Activated naive CD4-positive, alpha-beta T cell treated with anti-CD3 and anti-CD28 coated beads, Interleukin-2, amount 10 ng/mL, durations not matched to agents 7 days and 5 days (primary cell): Measurements from ENCODE around the gene FOSB.

Experiments
- CTCF ChIA-PET: fragments of 350-600 bp; sonication (Branson Sonifier 250); formaldehyde crosslinking; loops from one replicate; lab custom pipeline; 2021; ENCODE audit warnings: antibody characterized with exemption; lab: Charles Lee
- DNase-seq: peaks from one replicate; pipeline ENCODE4 v3.0.0-alpha.2; 2020
- H3K27ac Mint-ChIP-seq: one replicate; pipeline ENCODE4 v1.8.0; 2021; ENCODE audit warnings: mild to moderate bottlenecking, moderate library complexity, mixed read lengths
- H3K27me3 Mint-ChIP-seq: one replicate; pipeline ENCODE4 v1.8.0; 2021; ENCODE audit warnings: mild to moderate bottlenecking, mixed read lengths
- H3K36me3 Mint-ChIP-seq: one replicate; pipeline ENCODE4 v1.8.0; 2021; ENCODE audit warnings: mixed read lengths
- H3K4me1 Mint-ChIP-seq: one replicate; pipeline ENCODE4 v1.8.0; 2021; ENCODE audit warnings: mixed read lengths
- H3K4me3 Mint-ChIP-seq: one replicate; pipeline ENCODE4 v1.8.0; 2021; ENCODE audit warnings: mild to moderate bottlenecking, moderate library complexity, mixed read lengths
- H3K9me3 Mint-ChIP-seq: one replicate; pipeline ENCODE4 v1.8.0; 2021; ENCODE audit warnings: mixed read lengths

Gene FOSB

DNA sequence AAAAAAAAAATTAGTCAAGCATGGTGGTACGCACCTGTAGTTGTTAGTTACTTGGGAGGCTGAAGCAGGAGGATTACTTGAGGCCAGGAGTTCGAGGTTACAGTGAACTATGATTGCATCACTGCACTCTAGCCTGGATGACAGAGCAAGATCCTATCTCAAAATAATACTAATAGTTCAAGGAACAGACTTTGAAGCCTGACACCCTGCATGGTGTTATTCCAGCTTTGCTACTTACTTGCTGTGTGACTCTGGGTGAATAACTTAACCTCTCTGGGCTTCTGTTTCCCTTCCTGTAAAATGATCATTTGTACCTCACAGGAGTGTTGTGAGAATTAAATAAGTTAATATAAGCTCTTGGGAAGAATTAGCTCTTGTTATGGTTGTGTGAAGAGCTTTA, 3.5 kb upstream of the FOSB start:
- H3K27ac Mint-ChIP-seq = no peak overlapping the region

DNA sequence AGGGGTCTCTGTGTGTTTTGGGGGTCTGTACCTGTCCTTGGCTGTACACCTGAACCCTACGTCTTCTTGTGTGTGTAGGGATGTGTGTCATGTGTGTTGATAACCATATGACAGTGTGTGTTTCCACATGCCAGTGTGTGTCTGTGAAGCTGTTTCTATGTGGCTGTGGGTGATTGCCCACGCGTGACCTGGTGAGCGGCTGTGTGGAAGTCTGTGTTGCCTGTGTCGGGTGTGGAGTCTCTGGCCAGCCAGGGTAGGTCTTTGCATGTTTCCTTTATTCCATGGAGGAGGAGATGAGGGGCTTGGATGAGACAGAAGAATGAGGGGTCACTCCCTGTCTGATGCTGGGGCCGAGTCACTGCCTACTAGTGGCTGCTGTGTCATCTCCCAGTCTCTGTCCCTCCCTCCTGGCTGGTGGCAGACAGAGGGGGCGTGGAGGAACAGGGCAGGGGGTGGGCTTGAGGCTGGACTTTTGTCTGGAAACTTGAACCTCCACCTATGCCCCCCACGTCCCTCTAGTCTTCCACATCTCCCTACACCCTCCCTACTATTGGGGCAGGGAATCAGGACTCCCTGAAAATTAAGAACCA, 2.8 kb upstream of the FOSB start:
- CTCF ChIA-PET = interaction anchor here (2.1 kb wide), 1 partner anchor 14 kb away, joined by 7 read pairs; no protein-coding TSS in a partner anchor
- Mint-ChIP-seq H3K4me1 (peaks cover 22% of the 10 kb centered on the region), H3K4me3 (no peak overlapping the region), H3K9me3 (no peaks in the 10 kb centered on the region), H3K27me3 (peaks cover 79% of the 10 kb centered on the region), H3K36me3 (no peaks in the 10 kb centered on the region), H3K27ac (no peak overlapping the region)
- DNase-seq = no peak

More for the DNA sequence above, 3.5 kb upstream of the FOSB start:
- no peak overlapping the region for H3K4me3 Mint-ChIP-seq
- no peaks in the 10 kb centered on the region for H3K9me3 Mint-ChIP-seq
- H3K27me3 Mint-ChIP-seq = peaks cover 73% of the 10 kb centered on the region
- no peaks in the 10 kb centered on the region for H3K36me3 Mint-ChIP-seq
- no peak for DNase-seq
- peaks cover 15% of the 10 kb centered on the region for H3K4me1 Mint-ChIP-seq
- CTCF ChIA-PET = interaction anchor here (2.1 kb wide), 1 partner anchor 15 kb away, joined by 7 read pairs; no protein-coding TSS in a partner anchor

DNA sequence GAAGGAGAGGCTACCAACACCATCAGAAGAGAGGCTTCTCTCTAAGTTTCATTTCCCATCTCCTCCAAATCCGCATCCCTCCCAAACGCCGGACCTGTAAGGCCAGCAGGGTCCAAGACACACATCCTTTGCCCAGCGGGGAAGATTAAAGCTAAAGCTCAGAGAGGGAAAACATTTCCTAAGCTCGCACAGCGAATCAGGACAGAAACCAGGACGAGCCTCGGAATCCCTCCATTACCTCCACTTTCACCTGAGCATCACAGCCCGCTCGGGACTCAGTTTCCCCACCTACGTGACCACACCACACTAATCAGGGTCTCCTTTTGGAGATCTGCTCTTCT, 711 bp upstream of the FOSB start:
- Mint-ChIP-seq H3K9me3 (no peaks in the 10 kb centered on the region), H3K27me3 (peaks cover 84% of the 10 kb centered on the region), H3K36me3 (no peaks in the 10 kb centered on the region), H3K4me3 (peak overlapping the region; percentile 88), H3K4me1 (peaks cover 32% of the 10 kb centered on the region), H3K27ac (peak overlapping the region; percentile 66)
- CTCF ChIA-PET = interaction anchor here (1.1 to 4.7 kb wide), 5 partner anchors 8 to 27 kb away, joined by 3 to 32 read pairs (median 24); no protein-coding TSS in a partner anchor
- DNase-seq = no peak

DNA sequence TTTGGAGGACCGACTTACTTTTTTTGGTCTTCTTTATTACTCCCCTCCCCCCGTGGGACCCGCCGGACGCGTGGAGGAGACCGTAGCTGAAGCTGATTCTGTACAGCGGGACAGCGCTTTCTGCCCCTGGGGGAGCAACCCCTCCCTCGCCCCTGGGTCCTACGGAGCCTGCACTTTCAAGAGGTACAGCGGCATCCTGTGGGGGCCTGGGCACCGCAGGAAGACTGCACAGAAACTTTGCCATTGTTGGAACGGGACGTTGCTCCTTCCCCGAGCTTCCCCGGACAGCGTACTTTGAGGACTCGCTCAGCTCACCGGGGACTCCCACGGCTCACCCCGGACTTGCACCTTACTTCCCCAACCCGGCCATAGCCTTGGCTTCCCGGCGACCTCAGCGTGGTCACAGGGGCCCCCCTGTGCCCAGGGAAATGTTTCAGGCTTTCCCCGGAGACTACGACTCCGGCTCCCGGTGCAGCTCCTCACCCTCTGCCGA, 409 bp downstream of the FOSB start:
- peak overlapping the region; percentile 93 for H3K27ac Mint-ChIP-seq
- H3K27me3 Mint-ChIP-seq = peaks cover 84% of the 10 kb centered on the region
- CTCF ChIA-PET = interaction anchor here (1.7 to 4.7 kb wide), 4 partner anchors 11 to 28 kb away, joined by 7 to 32 read pairs (median 27); no protein-coding TSS in a partner anchor
- no peaks in the 10 kb centered on the region for H3K36me3 Mint-ChIP-seq
- peaks cover 40% of the 10 kb centered on the region for H3K4me1 Mint-ChIP-seq
- no peaks in the 10 kb centered on the region for H3K9me3 Mint-ChIP-seq
- peak; percentile 74 for DNase-seq
- peak overlapping the region; percentile 88 for H3K4me3 Mint-ChIP-seq

DNA sequence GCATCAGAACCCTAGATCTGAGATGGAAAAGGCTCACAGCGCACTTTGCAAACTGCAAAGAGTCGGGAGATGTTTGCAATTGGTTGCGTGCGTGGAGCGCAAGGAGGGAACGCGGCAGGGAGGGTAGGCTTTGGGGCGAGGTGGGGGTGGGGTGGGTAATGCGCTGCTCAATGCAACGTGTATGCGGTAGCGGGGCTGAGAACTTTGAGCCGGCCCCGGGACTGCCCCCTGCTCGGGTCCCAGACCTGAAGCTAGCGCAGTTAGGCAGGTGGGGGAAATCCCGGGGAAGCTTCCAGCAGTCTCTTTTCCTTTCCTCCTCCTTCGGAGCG, 971 bp downstream of the FOSB start:
- no peak for DNase-seq
- peaks cover 40% of the 10 kb centered on the region for H3K4me1 Mint-ChIP-seq
- CTCF ChIA-PET = interaction anchor here (1.3 to 4.7 kb wide), 4 partner anchors 11 to 29 kb away, joined by 7 to 32 read pairs (median 21); no protein-coding TSS in a partner anchor
- peak overlapping the region; percentile 93 for H3K27ac Mint-ChIP-seq
- H3K9me3 Mint-ChIP-seq = no peaks in the 10 kb centered on the region
- peaks cover 85% of the 10 kb centered on the region for H3K27me3 Mint-ChIP-seq
- no peaks in the 10 kb centered on the region for H3K36me3 Mint-ChIP-seq
- H3K4me3 Mint-ChIP-seq = peak overlapping the region; percentile 88

DNA sequence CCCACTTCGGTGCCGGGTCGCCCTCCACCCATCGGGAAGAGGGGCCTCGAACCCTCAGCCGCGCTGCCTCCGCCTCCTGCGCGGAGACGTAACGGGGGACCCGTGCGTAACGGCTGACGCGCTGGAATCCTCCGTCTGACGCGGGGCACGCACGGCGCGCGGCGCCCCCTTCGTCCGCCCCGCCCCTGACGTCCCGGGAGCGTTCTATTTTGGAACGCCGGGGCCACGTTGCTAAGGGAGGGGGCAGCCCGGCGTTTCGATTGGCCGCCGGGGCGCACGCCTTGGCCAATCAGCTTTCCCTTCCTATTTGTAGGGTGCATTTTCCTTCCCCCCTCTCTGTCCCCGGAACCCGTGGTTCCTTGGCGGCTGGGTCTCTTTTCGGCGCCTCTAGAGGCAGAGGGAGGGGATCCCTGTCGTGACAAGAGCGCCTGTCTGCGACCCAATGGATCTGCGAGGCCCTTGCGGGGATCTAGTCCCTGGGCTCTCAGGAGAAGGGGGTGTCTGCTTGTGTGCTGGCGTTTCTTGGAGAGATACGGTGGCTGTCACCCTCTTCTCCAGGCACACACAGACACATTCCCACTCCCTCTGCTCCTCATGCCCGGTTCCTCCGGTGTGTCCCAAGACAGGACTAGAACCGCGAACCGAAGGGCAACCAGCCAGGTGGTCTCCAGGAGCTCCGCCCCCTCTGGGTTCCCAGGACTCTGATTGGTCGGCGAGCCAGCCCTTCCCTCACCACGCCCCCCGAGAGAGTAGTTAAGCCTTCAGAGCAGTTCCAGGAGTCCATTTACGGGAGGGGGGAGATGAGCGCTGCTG, 1.5 kb downstream of the FOSB start:
- CTCF ChIA-PET = interaction anchor here (1.3 to 4.7 kb wide), 4 partner anchors 10 to 30 kb away, joined by 7 to 32 read pairs (median 21); no protein-coding TSS in a partner anchor
- Mint-ChIP-seq H3K4me3 (peak overlapping the region; percentile 88), H3K4me1 (peaks cover 40% of the 10 kb centered on the region), H3K27me3 (peaks cover 87% of the 10 kb centered on the region), H3K27ac (peak overlapping the region; percentile 93), H3K9me3 (no peaks in the 10 kb centered on the region), H3K36me3 (no peaks in the 10 kb centered on the region)
- peak; percentile 95 for DNase-seq

DNA sequence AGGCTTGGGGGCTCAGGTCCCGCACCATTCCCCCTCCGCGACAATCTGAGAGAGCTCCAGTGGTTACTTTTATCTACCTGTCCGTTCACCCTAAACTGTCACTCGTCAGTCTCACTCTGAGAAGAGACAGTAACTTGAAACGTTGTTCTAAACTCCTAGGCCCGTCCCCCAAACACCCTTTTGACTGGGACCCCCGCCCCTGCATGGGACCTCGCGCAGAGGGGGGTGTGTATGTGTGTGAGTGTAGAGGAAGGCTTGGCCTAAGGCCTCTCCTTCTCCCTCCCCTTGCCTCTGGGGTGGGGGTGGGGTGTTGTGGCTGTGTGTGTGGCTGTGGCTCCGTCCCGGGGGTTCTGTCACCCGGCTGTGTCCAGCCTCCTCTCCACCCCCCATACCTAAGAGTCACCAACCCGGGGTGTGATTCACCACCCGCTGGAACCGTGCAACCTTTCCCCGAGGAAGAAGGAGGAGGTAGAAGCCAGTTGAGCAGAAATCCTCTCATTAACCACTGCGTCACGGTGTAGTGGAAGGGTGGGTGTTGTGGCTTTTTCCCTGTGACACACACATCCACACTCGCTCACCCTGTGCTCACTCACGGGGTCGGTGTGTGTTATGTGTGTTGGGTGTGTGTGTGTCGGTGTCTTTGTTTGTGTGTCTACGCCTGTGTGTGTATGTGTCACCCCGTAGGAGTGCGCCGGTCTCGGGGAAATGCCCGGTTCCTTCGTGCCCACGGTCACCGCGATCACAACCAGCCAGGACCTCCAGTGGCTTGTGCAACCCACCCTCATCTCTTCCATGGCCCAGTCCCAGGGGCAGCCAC, 2.4 kb downstream of the FOSB start:
- Mint-ChIP-seq H3K4me1 (peaks cover 46% of the 10 kb centered on the region), H3K9me3 (no peaks in the 10 kb centered on the region), H3K36me3 (no peaks in the 10 kb centered on the region), H3K4me3 (peak overlapping the region; percentile 88), H3K27ac (peak overlapping the region; percentile 93), H3K27me3 (peaks cover 90% of the 10 kb centered on the region)
- CTCF ChIA-PET = interaction anchor here (1.3 to 4.7 kb wide), 4 partner anchors 9 to 31 kb away, joined by 7 to 32 read pairs (median 21); no protein-coding TSS in a partner anchor
- DNase-seq = peak; percentile 67

DNA sequence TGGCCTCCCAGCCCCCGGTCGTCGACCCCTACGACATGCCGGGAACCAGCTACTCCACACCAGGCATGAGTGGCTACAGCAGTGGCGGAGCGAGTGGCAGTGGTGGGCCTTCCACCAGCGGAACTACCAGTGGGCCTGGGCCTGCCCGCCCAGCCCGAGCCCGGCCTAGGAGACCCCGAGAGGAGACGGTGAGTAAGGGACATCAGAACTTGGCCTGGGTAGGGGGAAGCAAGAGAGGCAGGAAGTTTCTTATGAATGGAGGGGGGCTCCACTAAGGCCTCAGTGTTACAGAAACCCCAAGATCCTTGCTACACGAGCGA, 2.9 kb downstream of the FOSB start:
- no peaks in the 10 kb centered on the region for H3K36me3 Mint-ChIP-seq
- no peak for DNase-seq
- H3K9me3 Mint-ChIP-seq = no peaks in the 10 kb centered on the region
- CTCF ChIA-PET = no interaction called here
- peaks cover 90% of the 10 kb centered on the region for H3K27me3 Mint-ChIP-seq
- peak overlapping the region; percentile 18 for H3K4me3 Mint-ChIP-seq
- peaks cover 48% of the 10 kb centered on the region for H3K4me1 Mint-ChIP-seq
- no peak overlapping the region for H3K27ac Mint-ChIP-seq

DNA sequence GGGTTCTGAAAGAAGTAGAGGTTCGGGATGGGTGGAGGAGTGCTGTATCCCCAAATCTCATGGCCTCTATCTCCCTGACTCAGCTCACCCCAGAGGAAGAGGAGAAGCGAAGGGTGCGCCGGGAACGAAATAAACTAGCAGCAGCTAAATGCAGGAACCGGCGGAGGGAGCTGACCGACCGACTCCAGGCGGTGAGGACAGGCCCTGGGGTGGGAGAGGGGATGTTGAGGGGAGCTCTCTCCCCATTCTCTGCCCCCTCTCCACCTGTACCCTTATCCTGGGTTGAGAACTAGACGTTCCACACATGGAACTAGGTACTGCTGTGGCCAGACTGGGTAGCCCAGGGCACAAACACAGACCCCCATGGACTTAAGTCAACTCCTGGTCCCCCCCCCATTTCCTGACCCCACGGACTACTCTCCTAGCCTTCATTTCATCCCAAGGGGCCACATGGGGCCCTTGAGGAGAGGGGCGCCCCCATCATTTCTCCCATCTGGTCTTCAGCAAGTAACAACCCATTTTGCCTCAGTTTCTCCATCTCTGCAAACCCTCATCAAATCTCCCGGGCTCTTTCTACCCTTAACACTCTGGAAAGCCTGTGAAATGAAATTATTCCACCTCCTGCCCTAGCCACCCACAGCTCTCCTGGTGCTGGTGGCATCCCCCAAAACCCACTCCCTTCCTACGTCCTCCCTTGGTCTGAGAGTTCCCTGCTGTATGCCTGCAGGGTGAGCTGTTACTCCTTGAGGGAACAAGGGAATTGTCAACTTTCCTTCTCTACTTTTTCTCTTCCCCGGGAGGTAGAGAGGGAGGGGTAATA, 3.5 kb downstream of the FOSB start:
- DNase-seq = peak; percentile 49
- CTCF ChIA-PET = interaction anchor here (0.7 kb wide), 1 partner anchor 87 kb away, joined by 3 read pairs; no protein-coding TSS in a partner anchor
- Mint-ChIP-seq H3K27me3 (peaks cover 88% of the 10 kb centered on the region), H3K9me3 (no peaks in the 10 kb centered on the region), H3K36me3 (no peaks in the 10 kb centered on the region), H3K27ac (no peak overlapping the region), H3K4me1 (peaks cover 49% of the 10 kb centered on the region), H3K4me3 (no peak overlapping the region)

DNA sequence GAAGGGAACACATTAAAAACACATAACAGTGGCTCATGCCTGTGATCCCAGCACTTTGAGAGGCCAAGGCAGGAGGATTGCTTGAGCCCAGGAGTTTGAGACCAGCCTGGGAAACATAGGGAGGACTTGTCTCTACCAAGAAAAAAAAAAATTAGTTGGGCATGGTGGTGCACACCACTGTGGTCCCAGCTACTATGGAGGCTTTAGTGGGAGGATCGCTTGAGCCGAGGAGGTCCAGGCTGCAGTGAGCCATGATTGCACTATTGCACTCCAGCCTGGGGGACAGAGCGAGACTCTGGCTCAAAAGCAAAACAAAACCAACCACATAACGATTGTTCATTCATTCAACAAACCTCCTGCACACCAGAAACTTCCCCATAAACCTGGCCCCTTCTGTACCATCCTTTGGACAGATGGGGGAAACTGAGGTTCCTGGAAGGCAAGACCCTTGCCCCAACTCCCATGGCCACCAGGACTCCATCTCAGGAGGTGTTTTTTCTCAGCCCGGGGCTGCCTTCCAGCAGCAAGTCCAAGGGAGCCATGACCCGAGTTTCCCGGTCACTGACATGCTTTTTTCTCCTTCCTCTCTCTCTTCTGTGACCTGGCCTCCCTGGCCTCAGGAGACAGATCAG, 4.3 kb downstream of the FOSB start:
- Mint-ChIP-seq H3K4me1 (peaks cover 52% of the 10 kb centered on the region), H3K4me3 (no peak overlapping the region), H3K27ac (no peak overlapping the region), H3K36me3 (no peaks in the 10 kb centered on the region), H3K27me3 (peaks cover 90% of the 10 kb centered on the region), H3K9me3 (no peaks in the 10 kb centered on the region)
- no peak for DNase-seq
- CTCF ChIA-PET = interaction anchor here (0.7 to 1.0 kb wide), 2 partner anchors 33 to 87 kb away, joined by 3 to 4 read pairs; no protein-coding TSS in a partner anchor

DNA sequence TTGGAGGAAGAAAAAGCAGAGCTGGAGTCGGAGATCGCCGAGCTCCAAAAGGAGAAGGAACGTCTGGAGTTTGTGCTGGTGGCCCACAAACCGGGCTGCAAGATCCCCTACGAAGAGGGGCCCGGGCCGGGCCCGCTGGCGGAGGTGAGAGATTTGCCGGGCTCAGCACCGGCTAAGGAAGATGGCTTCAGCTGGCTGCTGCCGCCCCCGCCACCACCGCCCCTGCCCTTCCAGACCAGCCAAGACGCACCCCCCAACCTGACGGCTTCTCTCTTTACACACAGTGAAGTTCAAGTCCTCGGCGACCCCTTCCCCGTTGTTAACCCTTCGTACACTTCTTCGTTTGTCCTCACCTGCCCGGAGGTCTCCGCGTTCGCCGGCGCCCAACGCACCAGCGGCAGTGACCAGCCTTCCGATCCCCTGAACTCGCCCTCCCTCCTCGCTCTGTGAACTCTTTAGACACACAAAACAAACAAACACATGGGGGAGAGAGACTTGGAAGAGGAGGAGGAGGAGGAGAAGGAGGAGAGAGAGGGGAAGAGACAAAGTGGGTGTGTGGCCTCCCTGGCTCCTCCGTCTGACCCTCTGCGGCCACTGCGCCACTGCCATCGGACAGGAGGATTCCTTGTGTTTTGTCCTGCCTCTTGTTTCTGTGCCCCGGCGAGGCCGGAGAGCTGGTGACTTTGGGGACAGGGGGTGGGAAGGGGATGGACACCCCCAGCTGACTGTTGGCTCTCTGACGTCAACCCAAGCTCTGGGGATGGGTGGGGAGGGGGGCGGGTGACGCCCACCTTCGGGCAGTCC, 5.0 kb downstream of the FOSB start:
- Mint-ChIP-seq H3K36me3 (no peaks in the 10 kb centered on the region), H3K27ac (no peak overlapping the region), H3K4me1 (peaks cover 53% of the 10 kb centered on the region), H3K4me3 (peak overlapping the region; percentile 32), H3K27me3 (peaks cover 86% of the 10 kb centered on the region), H3K9me3 (no peaks in the 10 kb centered on the region)
- peak; percentile 54 for DNase-seq
- CTCF ChIA-PET = interaction anchor here (1.0 kb wide), 1 partner anchor 34 kb away, joined by 4 read pairs; no protein-coding TSS in a partner anchor

DNA sequence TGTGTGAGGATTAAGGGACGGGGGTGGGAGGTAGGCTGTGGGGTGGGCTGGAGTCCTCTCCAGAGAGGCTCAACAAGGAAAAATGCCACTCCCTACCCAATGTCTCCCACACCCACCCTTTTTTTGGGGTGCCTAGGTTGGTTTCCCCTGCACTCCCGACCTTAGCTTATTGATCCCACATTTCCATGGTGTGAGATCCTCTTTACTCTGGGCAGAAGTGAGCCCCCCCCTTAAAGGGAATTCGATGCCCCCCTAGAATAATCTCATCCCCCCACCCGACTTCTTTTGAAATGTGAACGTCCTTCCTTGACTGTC, 5.5 kb downstream of the FOSB start:
- DNase-seq = no peak
- Mint-ChIP-seq H3K27me3 (peaks cover 81% of the 10 kb centered on the region), H3K36me3 (no peaks in the 10 kb centered on the region), H3K9me3 (no peaks in the 10 kb centered on the region), H3K4me3 (no peak overlapping the region), H3K4me1 (peaks cover 53% of the 10 kb centered on the region), H3K27ac (no peak overlapping the region)
- CTCF ChIA-PET = no interaction called here
